T1000 (cell line): ENCODE results near the gene GDE1.
"Not testable (repeated sequence)": the region's sequence is repeated elsewhere in the genome, so short reads cannot be mapped to it uniquely, and the experiment has no call there.

ENCODE experiments used
- DNase-seq: peaks from one replicate; lab custom pipeline; 2025; ENCODE audit warnings: mixed read lengths; lab: John Stamatoyannopoulos, UW

The GDE1 gene

GRCh38 chr16:19521471-19522396 is at the start of gene GDE1:
GDE1 (minus strand) TSS chr16:19522098; CDS start chr16:19521964, 134 bp downstream.
- DNase-seq: peak; percentile 84

- no peak for DNase-seq
Measured at GRCh38 chr16:19567560-19567959, 45.7 kb upstream of the GDE1 start.

- no peak for DNase-seq
Measured at GRCh38 chr16:19566362-19566761, 44.5 kb upstream of the GDE1 start.

GRCh38 chr16:19563377-19563776 is 41.5 kb upstream of the GDE1 start:
- no peak for DNase-seq

- DNase-seq: no peak
Measured at GRCh38 chr16:19560078-19560477, 38.2 kb upstream of the GDE1 start.

GRCh38 chr16:19559242-19559910 is 37.5 kb upstream of the GDE1 start:
- DNase-seq: no peak

GRCh38 chr16:19555938-19556771 is 34.3 kb upstream of the GDE1 start:
- DNase-seq: no peak

- DNase-seq: peak; percentile 99
Measured at GRCh38 chr16:19555186-19555937, 33.5 kb upstream of the GDE1 start, which contains the start of gene VPS35L. VPS35L (plus strand) TSS chr16:19555703; CDS start chr16:19555730, 27 bp downstream.

GRCh38 chr16:19549673-19550072 is 27.8 kb upstream of the GDE1 start:
- DNase-seq: no peak

GRCh38 chr16:19548144-19548543 is 26.2 kb upstream of the GDE1 start:
- no peak for DNase-seq

- DNase-seq: not testable (repeated sequence)
Measured at GRCh38 chr16:19543278-19543996, 21.5 kb upstream of the GDE1 start.

- DNase-seq: no peak
Measured at GRCh38 chr16:19542138-19542821, 20.4 kb upstream of the GDE1 start.

GRCh38 chr16:19540241-19540970 is 18.5 kb upstream of the GDE1 start:
- DNase-seq: no peak

- no peak for DNase-seq
Measured at GRCh38 chr16:19532601-19533000, 10.7 kb upstream of the GDE1 start.

- DNase-seq: no peak
Measured at GRCh38 chr16:19528666-19529065, 6.8 kb upstream of the GDE1 start.

- no peak for DNase-seq
Measured at GRCh38 chr16:19527161-19527560, 5.3 kb upstream of the GDE1 start.

GRCh38 chr16:19525385-19525723 is 3.5 kb upstream of the GDE1 start:
- DNase-seq: no peak

- no peak for DNase-seq
Measured at GRCh38 chr16:19524616-19525384, 2.9 kb upstream of the GDE1 start.

GRCh38 chr16:19524356-19524615 is 2.4 kb upstream of the GDE1 start:
- DNase-seq: no peak
